KOPT-K1 (cell line): ENCODE measurements around the gene ELK3.

ENCODE experiments used
- H3K27ac ChIP-seq: fragments of 200-600 bp; sonication (generic); 2 replicates; pipeline ENCODE4 v1.5.1; 2016; ENCODE audit warnings: antibody characterized with exemption, mild to moderate bottlenecking, low read depth, low read length; ENCODE audit not compliant: poor library complexity, severe bottlenecking
- H3K36me3 ChIP-seq: fragments of 200-600 bp; sonication (generic); 2 replicates; pipeline ENCODE4 v1.5.1; 2017; ENCODE audit warnings: antibody characterized with exemption, mild to moderate bottlenecking, low read length, moderate library complexity; ENCODE audit not compliant: insufficient read depth
- H3K9me3 ChIP-seq: fragments of 200-600 bp; sonication (generic); 2 replicates; pipeline ENCODE4 v1.5.1; 2017; ENCODE audit warnings: antibody characterized with exemption, low read length, mild to moderate bottlenecking; ENCODE audit not compliant: insufficient read depth, poor library complexity, severe bottlenecking

The ELK3 gene

GRCh38 chr12:96197503-96198272 lies 3.5 kb downstream of the ELK3 start:
- Histone ChIP-seq H3K9me3 (no peaks in the 10 kb centered on the region), H3K36me3 (no peaks in the 10 kb centered on the region), H3K27ac (no peak overlapping the region)

GRCh38 chr12:96198965-96199364 lies 4.8 kb downstream of the ELK3 start:
- no peaks in the 10 kb centered on the region for H3K36me3 ChIP-seq
- no peaks in the 10 kb centered on the region for H3K9me3 ChIP-seq
- H3K27ac ChIP-seq: no peak overlapping the region

GRCh38 chr12:96199464-96199863 lies 5.3 kb downstream of the ELK3 start:
- H3K36me3 ChIP-seq: no peaks in the 10 kb centered on the region
- no peaks in the 10 kb centered on the region for H3K9me3 ChIP-seq
- no peak overlapping the region for H3K27ac ChIP-seq

GRCh38 chr12:96201272-96202227 lies 7.4 kb downstream of the ELK3 start:
- Histone ChIP-seq H3K36me3 (no peaks in the 10 kb centered on the region), H3K9me3 (no peaks in the 10 kb centered on the region), H3K27ac (no peak overlapping the region)

GRCh38 chr12:96204381-96204780 lies 10.2 kb downstream of the ELK3 start:
- H3K9me3 ChIP-seq: no peaks in the 10 kb centered on the region
- no peaks in the 10 kb centered on the region for H3K36me3 ChIP-seq
- H3K27ac ChIP-seq: no peak overlapping the region

GRCh38 chr12:96205908-96206307 lies 11.7 kb downstream of the ELK3 start:
- H3K27ac ChIP-seq: no peak overlapping the region
- H3K36me3 ChIP-seq: no peaks in the 10 kb centered on the region
- no peaks in the 10 kb centered on the region for H3K9me3 ChIP-seq

GRCh38 chr12:96206936-96207662 lies 12.9 kb downstream of the ELK3 start:
- Histone ChIP-seq H3K9me3 (no peaks in the 10 kb centered on the region), H3K27ac (no peak overlapping the region), H3K36me3 (no peaks in the 10 kb centered on the region)

DNA sequence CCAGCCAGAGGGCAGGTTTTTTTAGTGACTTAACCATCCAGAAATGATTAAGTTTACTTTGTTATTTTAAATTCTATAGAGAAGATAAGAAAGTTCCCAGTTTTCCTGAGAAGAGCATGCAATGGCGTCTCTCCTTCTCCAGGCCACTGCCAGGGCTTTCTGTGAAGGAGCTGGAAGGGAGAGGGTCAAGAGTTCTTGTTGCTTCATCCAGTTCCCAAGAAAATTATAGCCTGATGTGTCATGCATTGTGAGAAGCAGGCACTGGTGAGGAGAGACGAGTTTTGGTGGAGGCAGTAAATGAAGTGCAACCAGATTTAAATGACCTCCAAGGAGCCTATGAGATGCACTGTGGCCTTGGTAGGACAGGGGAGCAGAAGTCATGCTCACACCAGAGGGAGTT lies 14.2 kb downstream of the ELK3 start:
- H3K36me3 ChIP-seq: no peaks in the 10 kb centered on the region
- no peak overlapping the region for H3K27ac ChIP-seq
- no peaks in the 10 kb centered on the region for H3K9me3 ChIP-seq

DNA sequence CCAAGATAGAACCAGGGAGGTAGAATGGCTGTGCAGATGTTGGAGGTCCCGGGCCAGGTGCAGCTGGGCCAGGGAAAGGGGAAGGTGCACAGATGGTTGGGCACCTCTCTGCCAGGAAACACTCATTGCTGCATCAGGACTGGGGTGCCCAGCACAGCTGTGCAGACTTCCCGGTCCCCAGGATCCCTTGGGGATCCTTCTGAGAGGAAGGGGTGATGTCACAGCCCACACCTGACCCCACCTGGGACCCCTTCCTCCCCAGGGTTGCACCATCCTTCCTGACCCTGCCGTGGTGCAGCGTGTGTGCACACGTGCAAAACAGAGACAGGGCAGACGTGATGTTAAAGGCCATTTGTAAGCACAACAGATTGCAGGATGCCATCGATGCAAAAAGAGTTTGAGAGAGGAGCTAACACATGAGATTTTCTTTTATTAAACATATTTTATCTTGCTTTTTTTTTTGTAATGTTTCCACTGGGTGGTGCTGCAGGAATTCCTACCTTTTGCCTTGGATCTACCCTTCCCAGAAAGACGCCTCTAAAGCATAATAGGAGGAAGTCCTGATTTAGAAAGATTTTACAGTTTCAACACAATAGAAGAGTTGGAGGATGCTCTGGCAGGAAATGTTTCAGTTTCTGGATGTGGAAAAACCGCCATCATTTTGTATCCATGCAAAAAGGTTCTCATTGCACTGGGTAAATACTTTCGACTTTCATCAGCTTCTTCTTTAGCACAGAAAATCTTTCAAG lies 14.8 kb downstream of the ELK3 start:
- Histone ChIP-seq H3K36me3 (no peaks in the 10 kb centered on the region), H3K27ac (no peak overlapping the region), H3K9me3 (no peaks in the 10 kb centered on the region)

- Histone ChIP-seq H3K27ac (no peak overlapping the region), H3K9me3 (no peaks in the 10 kb centered on the region), H3K36me3 (no peaks in the 10 kb centered on the region)
Observed at GRCh38 chr12:96210376-96211055, 16.3 kb downstream of the ELK3 start.

GRCh38 chr12:96211988-96212387 lies 17.8 kb downstream of the ELK3 start:
- no peaks in the 10 kb centered on the region for H3K36me3 ChIP-seq
- H3K9me3 ChIP-seq: no peaks in the 10 kb centered on the region
- H3K27ac ChIP-seq: no peak overlapping the region

DNA sequence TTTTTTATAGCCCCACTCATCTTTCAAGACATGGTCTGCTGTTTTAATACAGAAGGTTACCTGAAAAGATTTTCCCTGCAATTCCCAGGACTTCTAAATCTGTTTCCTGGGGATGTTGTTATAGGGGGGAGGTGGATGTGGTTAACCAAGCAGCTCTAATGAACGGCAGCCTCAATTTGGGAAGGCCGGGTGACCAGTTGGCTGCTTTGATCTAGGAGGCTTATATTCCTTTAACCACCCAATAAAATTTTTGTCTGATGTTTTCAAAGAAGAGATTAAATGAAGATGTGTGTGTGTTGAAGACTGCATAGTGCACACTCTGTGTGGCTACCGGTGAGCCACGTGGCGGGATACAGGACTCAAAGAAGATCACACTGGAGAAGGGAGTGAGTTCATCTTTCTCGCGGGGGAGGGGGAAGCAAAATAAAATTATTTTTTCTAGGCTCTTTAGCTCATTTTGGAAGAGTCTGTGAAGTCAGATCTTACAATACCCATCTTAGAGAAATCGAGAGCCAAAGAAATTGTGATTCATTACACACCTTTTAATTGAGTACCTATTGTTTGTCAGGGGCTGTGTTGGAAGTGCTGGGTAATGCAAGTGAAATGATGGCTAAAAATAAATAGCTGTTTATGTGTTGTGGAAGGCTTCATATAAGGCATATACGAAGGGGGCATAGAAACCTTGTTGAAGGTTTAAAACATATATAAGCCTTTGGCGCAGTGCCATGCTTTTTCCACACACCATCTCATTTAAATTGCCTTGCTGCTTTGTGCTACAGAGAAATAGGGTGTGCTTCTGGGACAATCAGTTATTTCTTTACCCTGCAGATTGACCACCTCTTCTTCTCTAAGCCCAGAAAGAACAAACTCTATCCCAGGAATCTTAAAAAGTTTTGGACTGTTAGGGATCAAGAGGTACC lies 18.5 kb downstream of the ELK3 start:
- H3K27ac ChIP-seq: no peak overlapping the region
- no peaks in the 10 kb centered on the region for H3K9me3 ChIP-seq
- no peaks in the 10 kb centered on the region for H3K36me3 ChIP-seq

DNA sequence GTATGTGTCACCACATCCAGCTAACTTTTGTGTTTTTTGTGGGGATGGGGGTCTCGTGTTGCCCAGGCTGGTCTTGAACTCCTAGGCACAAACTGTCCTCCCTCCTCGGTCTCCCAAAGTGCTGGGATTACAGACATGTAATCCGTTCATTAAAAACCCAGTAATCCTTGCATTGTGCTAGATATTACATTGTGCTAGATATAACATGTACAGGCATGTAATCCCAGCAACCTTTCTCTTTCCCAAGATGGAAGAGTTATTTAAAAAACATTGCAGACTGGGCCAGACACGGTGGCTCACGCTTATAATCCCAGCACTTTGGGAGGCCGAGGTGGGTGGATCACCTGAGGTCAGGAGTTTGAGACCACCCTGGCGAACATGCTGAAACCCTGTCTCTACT lies 19.7 kb downstream of the ELK3 start:
- Histone ChIP-seq H3K36me3 (no peaks in the 10 kb centered on the region), H3K9me3 (no peaks in the 10 kb centered on the region), H3K27ac (no peak overlapping the region)
